SK-N-DZ (cell line): ENCODE data around the gene AMIGO3.
"Not testable (repeated sequence)": the region's sequence is repeated elsewhere in the genome, so short reads cannot be mapped to it uniquely, and the experiment has no call there.

ENCODE experiments used
- DNase-seq: peaks from one replicate; pipeline ENCODE4 v3.0.0-alpha.2; 2015; ENCODE audit warnings: low spot score

AMIGO3 gene

GRCh38 chr3:49689046-49689907, 30.2 kb downstream of the AMIGO3 start, which contains the start of the genes MST1 and RNF123:
MST1 (minus strand) TSS chr3:49689474; CDS start chr3:49688691, 783 bp downstream.
RNF123 (plus strand) TSS chr3:49689557; CDS start chr3:49691166, 1,609 bp downstream.
- peak; percentile 90 for DNase-seq

- DNase-seq: not testable (repeated sequence)
These were observed 31.0 kb downstream of the AMIGO3 start for GRCh38 chr3:49688338-49689045.

GRCh38 chr3:49687424-49687795, 32.1 kb downstream of the AMIGO3 start:
- DNase-seq: not testable (repeated sequence)

- DNase-seq: not testable (repeated sequence)
These were observed 32.6 kb downstream of the AMIGO3 start for GRCh38 chr3:49686769-49687423.

- DNase-seq: not testable (repeated sequence)
These were observed 33.1 kb downstream of the AMIGO3 start for GRCh38 chr3:49686346-49686745.

GRCh38 chr3:49685846-49686245, 33.6 kb downstream of the AMIGO3 start:
- DNase-seq: not testable (repeated sequence)

- DNase-seq: not testable (repeated sequence)
These were observed 34.4 kb downstream of the AMIGO3 start for GRCh38 chr3:49685103-49685502.

GRCh38 chr3:49684453-49684852, 35.0 kb downstream of the AMIGO3 start:
- not testable (repeated sequence) for DNase-seq

GRCh38 chr3:49683162-49683561, 36.3 kb downstream of the AMIGO3 start:
- no peak for DNase-seq

GRCh38 chr3:49681543-49681942, 37.9 kb downstream of the AMIGO3 start:
- no peak for DNase-seq

- no peak for DNase-seq
These were observed 38.3 kb downstream of the AMIGO3 start for GRCh38 chr3:49681232-49681522.

- no peak for DNase-seq
These were observed 38.8 kb downstream of the AMIGO3 start for GRCh38 chr3:49680493-49681231.

GRCh38 chr3:49675912-49676311, 43.6 kb downstream of the AMIGO3 start:
- DNase-seq: no peak

- no peak for DNase-seq
These were observed 44.9 kb downstream of the AMIGO3 start for GRCh38 chr3:49674497-49674983.

- DNase-seq: peak; percentile 98
These were observed 45.6 kb downstream of the AMIGO3 start, which contains the start of gene APEH for GRCh38 chr3:49673715-49674496. APEH (plus strand) TSS chr3:49674351; CDS start chr3:49674402, 51 bp downstream.

GRCh38 chr3:49673121-49673714, 46.3 kb downstream of the AMIGO3 start:
- no peak for DNase-seq

- peak; percentile 63 for DNase-seq
These were observed 47.9 kb downstream of the AMIGO3 start for GRCh38 chr3:49671291-49672288.

GRCh38 chr3:49670940-49671290, 48.6 kb downstream of the AMIGO3 start:
- DNase-seq: no peak

- DNase-seq: no peak
These were observed 50.1 kb downstream of the AMIGO3 start for GRCh38 chr3:49669352-49669751.
